Activated naive CD4-positive, alpha-beta T cell (primary cell): ENCODE measurements around the gene LGI4.

Source experiments
- DNase-seq, 4 experiments: peaks; one replicate each; lab custom pipeline; 2025; lab: John Stamatoyannopoulos, UW

LGI4 gene

GRCh38 chr19:35134601-35135242, at the start of gene LGI4:
Gene LGI4, minus strand, starts transcription at chr19:35135059. Its CDS starts 379 bp downstream, at chr19:35134680.
- no peak for DNase-seq

- no peak for DNase-seq
These were observed 49.4 kb upstream of the LGI4 start for GRCh38 chr19:35184267-35184666.

- DNase-seq, result no peak
These were observed 46.5 kb upstream of the LGI4 start for GRCh38 chr19:35181387-35181786.

GRCh38 chr19:35179830-35180229, 45.0 kb upstream of the LGI4 start:
- no peak for DNase-seq

- DNase-seq, result no peak
These were observed 43.8 kb upstream of the LGI4 start for GRCh38 chr19:35178701-35179100.

- DNase-seq, result no peak
These were observed 42.8 kb upstream of the LGI4 start for GRCh38 chr19:35177377-35178274.

GRCh38 chr19:35176181-35176570, 41.3 kb upstream of the LGI4 start:
- DNase-seq, result no peak

GRCh38 chr19:35174226-35174625, 39.4 kb upstream of the LGI4 start:
- no peak for DNase-seq

- DNase-seq, result no peak
These were observed 36.9 kb upstream of the LGI4 start for GRCh38 chr19:35171730-35172129.

GRCh38 chr19:35170359-35171061, 35.7 kb upstream of the LGI4 start:
- no peak for DNase-seq

GRCh38 chr19:35169221-35169995, 34.5 kb upstream of the LGI4 start:
- DNase-seq, result no peak

- no peak for DNase-seq
These were observed 33.3 kb upstream of the LGI4 start for GRCh38 chr19:35168196-35168595.

GRCh38 chr19:35167251-35168119, 32.6 kb upstream of the LGI4 start:
- DNase-seq, result no peak

- DNase-seq, result no peak
These were observed 31.5 kb upstream of the LGI4 start for GRCh38 chr19:35166100-35167063.

GRCh38 chr19:35165200-35166058, 30.6 kb upstream of the LGI4 start:
- DNase-seq, result no peak

GRCh38 chr19:35164418-35164817, 29.6 kb upstream of the LGI4 start:
- DNase-seq, result no peak

- no peak for DNase-seq
These were observed 27.8 kb upstream of the LGI4 start for GRCh38 chr19:35162471-35163326.

- DNase-seq, result no peak
These were observed 26.5 kb upstream of the LGI4 start for GRCh38 chr19:35161434-35161743.
